ENCODE data around the gene LARP1. TPM values are rescaled to one million over a fixed set of nuclear protein-coding genes. Genes with fewer than 3 reads are reported as not detected.

LARP1 gene
- polyA plus RNA-seq, 1 donor (not counting 4 experiments of a cell fraction or from before 2014, with no cell fraction given): 65.6 TPM

GRCh38 chr5:154801083-154801482 lies 45.9 kb downstream of the LARP1 start:
- Histone ChIP-seq H3K9me3 (ENCODE audit: control insufficient read depth, low read depth, low read length) (no peaks in the 10 kb centered on the region), H3K27me3 (ENCODE audit: control insufficient read depth, extremely low read depth, insufficient read depth, low read length) (no peaks in the 10 kb centered on the region), H3K4me1 (ENCODE audit: control insufficient read depth, extremely low read depth, insufficient read depth, low read length) (no peaks in the 10 kb centered on the region), H3K9me1 (ENCODE audit: control insufficient read depth, extremely low read depth, insufficient read depth, low read length) (peaks cover 2% of the 10 kb centered on the region), H3K27ac (ENCODE audit: control insufficient read depth, insufficient read depth, low read length) (no peak overlapping the region), H2AFZ (ENCODE audit: control insufficient read depth, low read length) (no peak overlapping the region), H4K20me1 (ENCODE audit: control insufficient read depth, extremely low read depth, insufficient read depth, low read length) (no peaks in the 10 kb centered on the region), H3K4me2 (ENCODE audit: control insufficient read depth, extremely low read depth, insufficient read depth, low read depth, low read length) (no peak overlapping the region), H3K36me3 (ENCODE audit: control insufficient read depth in 2 of 2, extremely low read depth in 1 of 2, insufficient read depth in 2 of 2, low read length in 2 of 2) (peaks cover 57 to 66% of the 10 kb centered on the region in 2 experiments), H3K9ac (ENCODE audit: control insufficient read depth, extremely low read depth, insufficient read depth, low read length) (no peak overlapping the region), H3K4me3 (ENCODE audit: control insufficient read depth in 2 of 3, extremely low read depth in 1 of 3, insufficient read depth in 2 of 3, low read depth in 1 of 3, low read length in 3 of 3) (no peak overlapping the region), H3K79me2 (ENCODE audit: control insufficient read depth, insufficient read depth, low read length) (peaks cover 4% of the 10 kb centered on the region)
- DNase-seq (ENCODE audit: low read depth, low spot score) (no peak), FAIRE-seq (no peak)
- dilution Hi-C loops (cut with MboI; ENCODE audit: extremely low pct_ligation_motif_present, low sequenced_read_pairs): no loop called here
- TF ChIP-seq, protein P1, sequence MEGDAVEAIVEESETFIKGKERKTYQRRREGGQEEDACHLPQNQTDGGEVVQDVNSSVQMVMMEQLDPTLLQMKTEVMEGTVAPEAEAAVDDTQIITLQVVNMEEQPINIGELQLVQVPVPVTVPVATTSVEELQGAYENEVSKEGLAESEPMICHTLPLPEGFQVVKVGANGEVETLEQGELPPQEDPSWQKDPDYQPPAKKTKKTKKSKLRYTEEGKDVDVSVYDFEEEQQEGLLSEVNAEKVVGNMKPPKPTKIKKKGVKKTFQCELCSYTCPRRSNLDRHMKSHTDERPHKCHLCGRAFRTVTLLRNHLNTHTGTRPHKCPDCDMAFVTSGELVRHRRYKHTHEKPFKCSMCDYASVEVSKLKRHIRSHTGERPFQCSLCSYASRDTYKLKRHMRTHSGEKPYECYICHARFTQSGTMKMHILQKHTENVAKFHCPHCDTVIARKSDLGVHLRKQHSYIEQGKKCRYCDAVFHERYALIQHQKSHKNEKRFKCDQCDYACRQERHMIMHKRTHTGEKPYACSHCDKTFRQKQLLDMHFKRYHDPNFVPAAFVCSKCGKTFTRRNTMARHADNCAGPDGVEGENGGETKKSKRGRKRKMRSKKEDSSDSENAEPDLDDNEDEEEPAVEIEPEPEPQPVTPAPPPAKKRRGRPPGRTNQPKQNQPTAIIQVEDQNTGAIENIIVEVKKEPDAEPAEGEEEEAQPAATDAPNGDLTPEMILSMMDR (optimal IDR thresholded peaks at IDR 0.05 in 1 of 3, IDR thresholded peaks at IDR 0.05 in 1 of 3, conservative IDR thresholded peaks at IDR 0.05 in 1 of 3; ENCODE audit: extremely low read depth in 1 of 3, insufficient read depth in 2 of 3, low read length in 3 of 3): no peak
- TF ChIP-seq EZH2 (IDR thresholded peaks at IDR 0.05; ENCODE audit: low read length): no peak

DNA sequence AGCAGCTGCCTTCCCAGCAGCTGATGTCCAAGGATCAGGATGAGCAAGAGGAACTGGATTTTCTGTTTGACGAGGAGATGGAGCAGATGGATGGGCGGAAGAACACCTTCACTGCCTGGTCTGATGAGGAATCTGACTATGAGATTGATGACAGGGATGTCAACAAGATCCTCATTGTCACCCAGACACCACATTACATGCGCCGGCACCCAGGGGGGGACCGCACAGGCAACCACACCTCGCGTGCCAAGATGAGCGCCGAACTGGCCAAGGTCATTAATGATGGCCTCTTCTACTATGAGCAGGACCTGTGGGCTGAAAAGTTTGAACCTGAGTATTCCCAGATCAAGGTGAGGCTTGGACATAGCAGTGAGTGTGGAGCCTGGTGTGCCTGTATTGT lies 46.9 kb downstream of the LARP1 start:
- peaks cover 2% of the 10 kb centered on the region for H3K9me1 ChIP-seq (ENCODE audit: control insufficient read depth, extremely low read depth, insufficient read depth, low read length)
- H2AFZ ChIP-seq (ENCODE audit: control insufficient read depth, low read length): no peak overlapping the region
- no peak overlapping the region for H3K9ac ChIP-seq (ENCODE audit: control insufficient read depth, extremely low read depth, insufficient read depth, low read length)
- TF ChIP-seq EZH2 (IDR thresholded peaks at IDR 0.05; ENCODE audit: low read length): no peak
- TF ChIP-seq, protein P1 (optimal IDR thresholded peaks at IDR 0.05 in 1 of 3, IDR thresholded peaks at IDR 0.05 in 1 of 3, conservative IDR thresholded peaks at IDR 0.05 in 1 of 3; ENCODE audit: extremely low read depth in 1 of 3, insufficient read depth in 2 of 3, low read length in 3 of 3): no peak
- no peak overlapping the region for H3K27ac ChIP-seq (ENCODE audit: control insufficient read depth, insufficient read depth, low read length)
- dilution Hi-C loops (cut with MboI; ENCODE audit: extremely low pct_ligation_motif_present, low sequenced_read_pairs): no loop called here
- no peak for DNase-seq (ENCODE audit: low read depth, low spot score)
- peaks cover 4% of the 10 kb centered on the region for H3K79me2 ChIP-seq (ENCODE audit: control insufficient read depth, insufficient read depth, low read length)
- H3K9me3 ChIP-seq (ENCODE audit: control insufficient read depth, low read depth, low read length): no peaks in the 10 kb centered on the region
- H3K27me3 ChIP-seq (ENCODE audit: control insufficient read depth, extremely low read depth, insufficient read depth, low read length): no peaks in the 10 kb centered on the region
- H3K4me2 ChIP-seq (ENCODE audit: control insufficient read depth, extremely low read depth, insufficient read depth, low read depth, low read length): no peak overlapping the region
- no peak for FAIRE-seq
- no peaks in the 10 kb centered on the region for H3K4me1 ChIP-seq (ENCODE audit: control insufficient read depth, extremely low read depth, insufficient read depth, low read length)
- no peaks in the 10 kb centered on the region for H4K20me1 ChIP-seq (ENCODE audit: control insufficient read depth, extremely low read depth, insufficient read depth, low read length)
- peaks cover 57 to 68% of the 10 kb centered on the region in 2 experiments for H3K36me3 ChIP-seq (ENCODE audit: control insufficient read depth in 2 of 2, extremely low read depth in 1 of 2, insufficient read depth in 2 of 2, low read length in 2 of 2)
- no peak overlapping the region for H3K4me3 ChIP-seq (ENCODE audit: control insufficient read depth in 2 of 3, extremely low read depth in 1 of 3, insufficient read depth in 2 of 3, low read depth in 1 of 3, low read length in 3 of 3)
